HUES48 (cell line): ENCODE results near the gene NRSN2.
"Not testable (repeated sequence)": the region's sequence is repeated elsewhere in the genome, so short reads cannot be mapped to it uniquely, and the experiment has no call there.

ENCODE experiments used
- H3K27ac ChIP-seq: one replicate; pipeline ENCODE4 v1.7.0; 2013; ENCODE audit warnings: low read depth, low read length, inconsistent platforms
- H3K27me3 ChIP-seq: 2 replicates; pipeline ENCODE4 v1.6.1; 2013; ENCODE audit warnings: mild to moderate bottlenecking, low read length; ENCODE audit not compliant: control insufficient read depth, insufficient read depth
- H3K36me3 ChIP-seq: 2 replicates; pipeline ENCODE4 v1.6.1; 2013; ENCODE audit warnings: low read length; ENCODE audit not compliant: control insufficient read depth, insufficient read depth
- H3K4me1 ChIP-seq: 2 replicates; pipeline ENCODE4 v1.6.1; 2013; ENCODE audit warnings: mild to moderate bottlenecking, low read length; ENCODE audit not compliant: control insufficient read depth, insufficient read depth
- H3K4me3 ChIP-seq: 2 replicates; pipeline ENCODE4 v1.5.1; 2013; ENCODE audit warnings: mild to moderate bottlenecking, low read depth, low read length
- H3K9ac ChIP-seq: 2 replicates; pipeline ENCODE4 v1.6.1; 2013; ENCODE audit warnings: mild to moderate bottlenecking, low read depth, low read length, moderate library complexity
- H3K9me3 ChIP-seq: 2 replicates; pipeline ENCODE4 v1.6.1; 2013; ENCODE audit warnings: low read length; ENCODE audit not compliant: control insufficient read depth, insufficient read depth

NRSN2 gene

DNA sequence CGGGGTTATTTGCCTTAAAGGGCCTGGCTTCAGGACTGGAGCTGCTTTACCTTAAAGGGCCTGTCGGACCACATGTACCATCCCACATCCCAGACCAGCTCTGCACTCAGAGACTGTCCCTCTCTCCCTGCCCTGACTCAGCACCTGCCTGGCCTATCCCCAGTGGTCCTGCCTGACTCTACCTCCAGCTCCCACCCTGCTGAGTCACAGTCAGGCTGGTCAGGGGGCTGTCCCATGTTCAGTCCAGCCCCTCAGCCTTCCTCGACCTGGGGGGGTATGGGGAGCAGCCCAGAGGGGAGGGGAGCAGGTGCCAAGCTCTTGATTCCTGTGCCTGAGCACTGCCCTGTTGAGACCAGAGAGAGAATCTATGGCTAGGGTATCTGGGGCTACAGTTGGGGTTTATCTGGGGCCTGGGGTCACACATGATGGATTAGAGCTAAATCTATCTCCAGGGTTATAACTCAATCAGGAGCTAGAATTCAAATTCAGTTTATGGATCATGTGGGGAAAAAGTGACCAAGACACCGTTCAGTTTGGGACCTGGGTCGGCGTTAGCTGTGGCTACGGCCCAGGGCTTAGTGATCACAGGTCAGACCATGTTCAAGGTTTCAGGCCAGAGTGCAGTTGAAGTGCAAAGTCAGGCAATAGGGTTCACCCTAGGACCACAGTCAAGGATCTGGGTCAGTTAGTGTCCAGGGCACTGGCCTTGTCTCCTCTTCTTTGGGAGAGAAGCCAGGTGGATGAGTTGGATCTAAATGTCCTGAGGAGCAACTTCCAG is 24.3 kb downstream of the NRSN2 start:
- H3K4me3 ChIP-seq: no peak overlapping the region
- no peaks in the 10 kb centered on the region for H3K9me3 ChIP-seq
- H3K27me3 ChIP-seq: no peaks in the 10 kb centered on the region
- H3K4me1 ChIP-seq: peaks cover 6% of the 10 kb centered on the region
- no peak overlapping the region for H3K27ac ChIP-seq
- no peaks in the 10 kb centered on the region for H3K36me3 ChIP-seq
- H3K9ac ChIP-seq: no peak overlapping the region

DNA sequence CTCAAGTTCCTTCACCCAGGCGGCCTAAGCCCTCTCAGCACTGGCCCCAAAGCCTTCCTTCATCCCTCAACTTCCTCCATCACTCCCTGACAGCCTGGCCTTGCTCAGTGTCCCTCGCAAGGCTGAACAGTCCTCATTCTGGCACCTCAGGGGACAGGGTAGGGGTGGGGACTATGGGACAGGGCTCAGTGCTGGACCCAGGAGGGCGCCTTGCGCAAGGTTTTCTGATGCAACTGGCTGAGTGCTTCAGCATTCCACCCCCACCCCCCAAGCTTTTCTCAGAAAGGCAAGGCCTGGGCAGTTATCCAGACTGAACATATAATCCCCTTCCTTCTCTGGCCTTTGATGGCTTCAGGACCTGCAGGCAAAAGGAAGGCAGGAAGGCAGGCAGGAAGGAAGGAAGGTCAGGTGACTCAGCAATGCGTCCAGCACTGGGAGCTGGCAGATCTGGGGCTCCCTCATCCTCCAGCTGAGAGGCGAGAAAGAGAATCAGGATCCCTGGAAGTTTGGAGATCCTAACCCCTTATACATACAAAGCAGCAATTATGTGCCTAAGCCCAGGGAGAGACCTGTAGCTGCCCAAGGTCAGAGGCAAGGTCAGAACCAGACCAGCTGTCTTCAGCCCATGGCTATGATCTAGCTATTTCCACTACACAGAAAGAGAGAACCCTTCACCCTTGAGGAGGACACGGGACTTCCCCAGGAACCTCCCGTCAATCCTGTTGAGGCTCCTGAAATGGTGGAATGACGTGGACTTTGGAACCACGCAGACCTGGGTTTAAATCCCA is 25.0 kb downstream of the NRSN2 start:
- Histone ChIP-seq H3K36me3 (no peaks in the 10 kb centered on the region), H3K4me3 (no peak overlapping the region), H3K9me3 (no peaks in the 10 kb centered on the region), H3K4me1 (peaks cover 6% of the 10 kb centered on the region), H3K9ac (no peak overlapping the region), H3K27me3 (no peaks in the 10 kb centered on the region), H3K27ac (no peak overlapping the region)

DNA sequence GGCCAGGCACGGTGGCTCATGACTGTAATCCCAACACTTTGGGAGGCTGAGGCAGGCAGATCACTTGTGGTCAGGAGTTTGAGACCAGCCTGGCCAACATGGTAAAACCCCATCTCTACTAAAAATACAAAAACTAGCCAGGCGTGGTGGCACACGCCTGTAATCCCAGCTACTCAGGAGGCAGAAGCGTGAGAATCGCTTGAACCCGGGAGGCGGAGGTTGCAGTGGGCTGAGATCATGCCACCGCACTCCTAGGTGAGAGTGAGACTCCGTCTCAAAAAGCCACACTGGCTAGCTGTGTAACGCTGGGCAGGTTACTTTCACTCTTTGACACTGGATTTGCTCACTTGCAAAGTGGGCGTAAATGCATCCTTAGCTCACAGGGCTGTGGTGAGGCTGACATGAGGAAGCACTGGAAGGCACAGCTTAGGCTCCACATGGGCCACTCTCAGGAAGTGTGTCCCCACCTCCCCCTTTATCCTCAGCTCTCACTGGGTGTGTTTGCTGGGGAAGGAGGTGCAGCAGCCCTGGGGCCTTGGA is 25.7 kb downstream of the NRSN2 start:
- H3K36me3 ChIP-seq, H3K4me1 ChIP-seq, H3K9ac ChIP-seq, H3K4me3 ChIP-seq, H3K27ac ChIP-seq, H3K9me3 ChIP-seq, H3K27me3 ChIP-seq: not testable (repeated sequence)

DNA sequence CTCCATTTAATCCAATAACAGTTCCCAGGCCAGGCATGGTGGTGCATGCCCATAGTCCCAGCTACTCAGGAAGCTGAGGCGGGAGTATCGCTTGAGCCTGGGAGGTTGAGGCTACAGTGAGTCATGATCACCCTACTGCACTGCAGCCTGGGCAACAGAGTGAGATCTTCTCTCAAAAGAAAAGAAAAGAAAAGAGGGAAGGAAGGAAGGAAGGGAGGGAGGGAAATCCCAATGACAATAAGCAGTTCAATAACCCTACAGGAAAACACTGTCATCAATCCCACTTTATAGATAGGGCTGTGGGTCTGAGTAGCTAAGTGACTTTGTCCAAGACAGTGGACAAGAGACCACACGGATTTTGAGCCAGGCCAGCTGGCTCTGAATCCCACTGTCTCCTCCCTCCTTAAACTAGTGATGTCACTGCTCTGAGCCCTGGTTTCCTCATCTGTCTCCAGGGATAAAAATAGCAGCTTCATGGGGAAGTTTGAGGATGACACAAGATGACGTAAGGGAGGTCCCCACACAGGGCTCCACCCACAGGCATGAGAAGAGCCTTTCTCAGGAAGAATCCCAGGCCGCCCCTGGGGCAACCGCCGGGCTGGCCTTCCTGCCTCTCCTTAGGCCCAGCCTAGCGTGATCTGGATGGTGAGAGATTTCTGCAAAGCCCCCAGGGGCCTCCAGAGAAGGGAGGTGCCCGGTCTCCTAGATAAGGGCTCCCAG is 26.4 kb downstream of the NRSN2 start:
- Histone ChIP-seq H3K4me3 (no peak overlapping the region), H3K27me3 (no peaks in the 10 kb centered on the region), H3K36me3 (no peaks in the 10 kb centered on the region), H3K9me3 (no peaks in the 10 kb centered on the region), H3K27ac (no peak overlapping the region), H3K9ac (no peak overlapping the region), H3K4me1 (peaks cover 9% of the 10 kb centered on the region)

DNA sequence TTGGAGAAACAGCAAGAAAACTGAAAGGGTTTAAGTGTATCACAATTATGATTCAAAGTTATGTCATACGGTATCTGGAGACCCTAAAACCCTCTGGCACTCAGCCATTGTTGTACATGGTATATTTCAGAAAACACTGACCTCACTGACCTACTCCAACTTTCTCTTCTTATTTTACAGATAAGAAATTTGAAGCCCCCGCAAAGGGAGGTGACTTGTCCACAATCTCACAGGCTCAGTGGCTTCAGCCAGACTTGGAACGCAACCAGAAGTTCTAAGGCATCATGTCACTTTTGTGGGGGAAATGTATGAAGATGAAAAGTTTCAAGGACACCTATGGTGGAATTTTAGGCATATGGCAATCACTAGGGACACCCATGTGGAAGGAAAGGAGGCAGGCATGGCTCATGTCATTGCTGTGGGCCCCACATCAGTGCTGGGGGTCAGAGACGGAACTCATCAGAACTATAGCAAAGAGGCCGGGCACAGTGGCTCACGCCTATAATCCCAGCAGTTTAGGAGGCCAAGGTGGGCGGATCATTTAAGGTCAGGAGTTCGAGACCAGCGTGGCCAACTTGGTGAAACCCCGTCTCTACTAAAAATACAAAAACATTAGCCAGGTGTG is 28.5 kb downstream of the NRSN2 start:
- no peak overlapping the region for H3K27ac ChIP-seq
- H3K9me3 ChIP-seq: no peaks in the 10 kb centered on the region
- no peaks in the 10 kb centered on the region for H3K27me3 ChIP-seq
- no peak overlapping the region for H3K4me3 ChIP-seq
- H3K4me1 ChIP-seq: peaks cover 9% of the 10 kb centered on the region
- H3K36me3 ChIP-seq: no peaks in the 10 kb centered on the region
- H3K9ac ChIP-seq: no peak overlapping the region

DNA sequence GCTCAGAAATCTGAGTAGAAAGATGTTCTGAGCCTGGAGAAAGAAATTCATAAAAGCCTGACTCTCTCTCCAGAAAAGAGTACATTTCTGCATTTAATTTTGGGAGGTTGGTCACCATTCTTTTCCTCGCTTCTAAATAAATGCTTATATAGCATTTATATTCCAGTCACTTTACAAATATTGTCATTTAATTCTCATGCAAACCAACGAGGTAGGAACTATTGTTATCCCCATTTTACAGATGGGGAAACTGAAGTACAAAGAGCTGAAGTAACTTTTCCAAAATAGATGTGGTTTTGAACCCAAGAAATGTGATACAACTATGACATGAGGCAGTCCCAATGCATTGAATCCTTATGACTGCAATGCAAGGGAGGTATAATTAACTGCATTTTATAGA is 29.2 kb downstream of the NRSN2 start:
- Histone ChIP-seq H3K4me3 (no peak overlapping the region), H3K9ac (no peak overlapping the region), H3K36me3 (no peaks in the 10 kb centered on the region), H3K27ac (no peak overlapping the region), H3K4me1 (peaks cover 9% of the 10 kb centered on the region), H3K27me3 (peaks cover under 1% of the 10 kb centered on the region; the same call in 1 of the 2 replicates), H3K9me3 (no peaks in the 10 kb centered on the region)

DNA sequence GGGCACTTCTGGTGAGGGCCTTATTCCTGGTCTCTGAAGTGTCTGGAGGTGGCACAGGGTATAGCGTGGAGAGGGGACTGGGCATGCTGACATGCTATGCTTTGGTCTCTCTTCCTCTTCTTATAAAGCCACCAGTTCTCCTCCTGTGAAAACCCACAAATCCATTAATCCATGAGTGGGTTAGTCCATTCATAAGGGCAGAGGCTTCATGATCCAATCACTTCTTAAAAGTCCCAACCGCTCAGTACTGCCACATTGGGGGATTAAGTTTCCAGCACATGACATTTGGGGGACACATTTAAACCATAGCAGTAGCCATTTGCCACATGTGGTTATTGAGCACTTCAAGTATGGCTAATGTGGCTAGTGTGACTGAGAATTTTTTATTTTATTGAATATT is 29.8 kb downstream of the NRSN2 start:
- H3K4me3 ChIP-seq: no peak overlapping the region
- H3K27me3 ChIP-seq: peaks cover 7% of the 10 kb centered on the region
- H3K9me3 ChIP-seq: no peaks in the 10 kb centered on the region
- no peaks in the 10 kb centered on the region for H3K36me3 ChIP-seq
- no peak overlapping the region for H3K27ac ChIP-seq
- H3K9ac ChIP-seq: no peak overlapping the region
- H3K4me1 ChIP-seq: peaks cover 8% of the 10 kb centered on the region

DNA sequence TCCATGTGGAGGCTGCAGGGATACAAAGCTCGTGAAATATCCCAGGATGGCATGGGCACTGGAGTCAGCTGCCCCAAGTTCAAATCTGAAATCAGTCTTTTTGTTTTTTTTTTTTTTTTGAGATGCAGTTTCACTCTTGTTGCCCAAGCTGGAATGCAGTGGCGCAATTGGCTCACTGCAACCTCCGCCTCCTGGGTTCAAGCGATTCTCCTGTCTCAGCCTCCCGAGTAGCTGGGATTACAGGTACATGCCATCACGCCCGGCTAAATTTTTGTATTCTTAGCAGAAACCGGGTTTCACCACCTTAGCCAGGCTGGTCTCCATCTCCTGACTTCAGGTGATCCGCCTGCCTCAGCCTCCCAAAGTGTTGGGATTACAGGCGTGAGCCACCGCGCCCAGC is 30.7 kb downstream of the NRSN2 start:
- not testable (repeated sequence) for H3K9me3 ChIP-seq, H3K4me3 ChIP-seq, H3K4me1 ChIP-seq, H3K9ac ChIP-seq, H3K36me3 ChIP-seq, H3K27ac ChIP-seq
- H3K27me3 ChIP-seq: peaks cover 14% of the 10 kb centered on the region

DNA sequence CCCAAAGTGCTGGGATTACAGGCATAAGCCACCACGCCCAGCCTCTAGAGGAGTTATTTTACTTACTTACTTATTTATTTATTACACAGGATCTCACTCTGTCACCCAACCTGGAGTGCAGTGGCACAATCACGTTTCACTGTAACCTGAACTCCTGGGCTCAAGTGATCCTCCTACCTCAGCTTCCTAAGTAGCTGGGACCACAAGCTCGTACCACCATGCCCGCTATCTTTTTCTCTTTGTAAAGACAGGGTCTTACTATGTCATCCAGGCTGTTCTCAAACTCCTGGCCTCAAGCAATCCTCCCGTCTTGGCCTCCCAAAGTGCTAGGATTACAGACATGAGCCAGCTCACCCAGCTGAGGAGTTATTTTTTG is 32.0 kb downstream of the NRSN2 start:
- H3K9ac ChIP-seq: no peak overlapping the region
- no peaks in the 10 kb centered on the region for H3K36me3 ChIP-seq
- H3K4me3 ChIP-seq: no peak overlapping the region
- no peaks in the 10 kb centered on the region for H3K9me3 ChIP-seq
- peaks cover 18% of the 10 kb centered on the region for H3K27me3 ChIP-seq
- H3K27ac ChIP-seq: no peak overlapping the region
- H3K4me1 ChIP-seq: peaks cover 6% of the 10 kb centered on the region; the same call in 1 of the 2 replicates

DNA sequence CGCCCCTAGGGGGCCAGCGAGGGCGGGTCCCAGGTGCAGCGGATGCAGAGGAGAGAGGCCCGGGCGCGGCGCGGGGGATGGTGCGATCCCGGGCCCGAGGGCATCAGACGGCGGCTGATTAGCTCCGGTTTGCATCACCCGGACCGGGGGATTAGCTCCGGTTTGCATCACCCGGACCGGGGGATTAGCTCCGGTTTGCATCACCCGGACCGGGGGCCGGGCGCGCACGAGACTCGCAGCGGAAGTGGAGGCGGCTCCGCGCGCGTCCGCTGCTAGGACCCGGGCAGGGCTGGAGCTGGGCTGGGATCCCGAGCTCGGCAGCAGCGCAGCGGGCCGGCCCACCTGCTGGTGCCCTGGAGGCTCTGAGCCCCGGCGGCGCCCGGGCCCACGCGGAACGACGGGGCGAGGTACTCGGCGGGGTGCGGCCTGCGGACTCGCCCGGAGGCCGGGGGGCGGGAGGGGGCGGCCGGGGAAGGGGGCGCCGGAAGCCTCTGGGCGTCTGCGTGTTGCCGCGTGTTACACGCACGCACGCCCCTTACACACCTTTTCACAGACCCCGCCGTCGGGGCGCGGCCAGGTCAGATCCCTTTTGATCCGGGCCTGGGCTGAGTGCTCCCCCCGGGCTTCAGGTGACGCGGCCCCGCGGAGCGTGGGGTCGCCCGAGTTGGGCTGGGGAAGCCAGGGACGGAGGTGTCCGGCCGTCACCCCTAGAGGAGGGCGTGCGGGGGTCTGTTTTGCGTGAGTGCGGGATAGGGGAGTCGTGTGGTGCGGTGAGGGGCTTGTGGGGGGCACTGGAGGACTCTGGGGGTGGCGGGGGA is 34.1 kb downstream of the NRSN2 start:
- no peak overlapping the region for H3K27ac ChIP-seq

More for the DNA sequence above, 34.1 kb downstream of the NRSN2 start:
- Histone ChIP-seq H3K27me3 (peaks cover 18% of the 10 kb centered on the region), H3K36me3 (no peaks in the 10 kb centered on the region), H3K9ac (peak overlapping the region; percentile 41; the same call in 1 of the 2 replicates), H3K9me3 (no peaks in the 10 kb centered on the region), H3K4me3 (peak overlapping the region; percentile 68), H3K4me1 (peaks cover 6% of the 10 kb centered on the region; the same call in 1 of the 2 replicates)
